Heart left ventricle (tissue), 13 donors: ENCODE results near the gene MPDZ.

Source experiments
- CTCF ChIP-seq, 12 donors: fragments of 200-600 bp; sonication (generic) in 4 of 12; IDR thresholded peaks; one replicate each; pipeline versions ENCODE4 v1.5.0 to v1.8.0; 2018 to 2022; ENCODE audit warnings: antibody characterized with exemption in 12 of 12, mild to moderate bottlenecking in 5 of 12
- POLR2A ChIP-seq, 2 donors: fragments of 450-650 bp; IDR thresholded peaks; one replicate each; pipeline ENCODE4 v1.6.1; 2017; ENCODE audit warnings: antibody characterized with exemption in 2 of 2, mild to moderate bottlenecking in 2 of 2, moderate library complexity in 2 of 2
- donor health status: ischemic (EF 13 %, LVEDD 7.1; RV severe dilation, severe dysfunction).
- donor health status: DM: no; HTN: yes; CAD: no.
- donor health status: DM: no; HTN: no; CAD: no.
- donor health status: ischemic (EF 25% LVEDD 6.9; RV normal size, moderate dysfunction).
- donor health status: ischemic (EF 25% LVEDD 5.7; RV mildly dilated, moderate dysfunction).
- donor health status: ischemic (EF 35%, LVEDD 5.7; RV mildly dilated, moderate dysfunction).
- donor health status: nonischemic (EF 11% LVEDD 7.7; RV severe dilation, severe dysfunction).
- donor health status: DM: yes; HTN: yes; CAD: no.
- donor health status: PGD.
- donor health status: ischemic (EF 29% LVEDD 5.4; RV normal size, mild dysfunction).
- donor health status: nonischemic (EF 23%, LVEDD 6.1; RV moderate dilation, normal function).

- TF ChIP-seq CTCF (IDR thresholded peaks at IDR 0.05) (no peak), POLR2A (IDR thresholded peaks at IDR 0.05) (no peak)
Measured at GRCh38 chr9:13175732-13176131, 103.8 kb downstream of the MPDZ start.
